A673 (cell line): ENCODE results near the gene TEAD3. TPM values are rescaled to one million over a fixed set of nuclear protein-coding genes. Genes with fewer than 3 reads are reported as not detected.

Experiments
- BruUV-seq: library from RNA; stranded (reverse); fragments of 400-500 nt; replicated peaks from 2 replicates; lab custom pipeline; 2021; lab: Mats Ljungman, UMichigan
- CTCF ChIA-PET: fragments of 300-600 bp; sonication (Branson Sonifier 250); formaldehyde crosslinking; loops from one replicate; lab custom pipeline; 2022; ENCODE audit warnings: antibody characterized with exemption; lab: Charles Lee
- POLR2A ChIA-PET: fragments of 300-600 bp; sonication (Branson Sonifier 250); formaldehyde crosslinking; loops from one replicate; lab custom pipeline; 2022; ENCODE audit warnings: antibody characterized with exemption; ENCODE audit not compliant: low non-redundant PET; lab: Charles Lee
- DNase-seq: peaks from one replicate; pipeline ENCODE4 v3.0.0-alpha.2; 2015; ENCODE audit warnings: low spot score
- H3K27ac ChIP-seq: fragments of 200-600 bp; sonication (generic); 2 replicates; pipeline ENCODE4 v1.5.1; 2016; ENCODE audit warnings: mixed run types, low read depth, mild to moderate bottlenecking, mixed read lengths, antibody characterized with exemption, low read length; ENCODE audit not compliant: poor library complexity, severe bottlenecking
- H3K27me3 ChIP-seq: fragments of 200-600 bp; sonication (generic); replicated peaks from 2 replicates; pipeline ENCODE4 v1.6.1; 2017; ENCODE audit warnings: mixed run types, low read depth, mild to moderate bottlenecking, mixed read lengths, antibody characterized with exemption, low read length; ENCODE audit not compliant: insufficient read depth, poor library complexity
- H3K36me3 ChIP-seq: fragments of 200-600 bp; sonication (generic); 2 replicates; pipeline ENCODE4 v1.6.1; 2016; ENCODE audit warnings: mixed run types, mild to moderate bottlenecking, mixed read lengths, antibody characterized with exemption, low read length; ENCODE audit not compliant: insufficient read depth, poor library complexity, severe bottlenecking
- H3K4me1 ChIP-seq: fragments of 200-600 bp; sonication (generic); 2 replicates; pipeline ENCODE4 v1.6.1; 2017; ENCODE audit warnings: mixed run types, mild to moderate bottlenecking, mixed read lengths, antibody characterized with exemption, low read length; ENCODE audit not compliant: insufficient read depth, poor library complexity, severe bottlenecking
- H3K4me3 ChIP-seq: fragments of 200-600 bp; sonication (generic); 2 replicates; pipeline ENCODE4 v1.5.1; 2016; ENCODE audit warnings: low read depth, mixed run types, mild to moderate bottlenecking, mixed read lengths, low read length; ENCODE audit not compliant: poor library complexity, severe bottlenecking
- H3K9me3 ChIP-seq: fragments of 200-600 bp; sonication (generic); 2 replicates; pipeline ENCODE4 v1.6.1; 2016; ENCODE audit warnings: mixed run types, low read depth, mild to moderate bottlenecking, mixed read lengths, antibody characterized with exemption, low read length; ENCODE audit not compliant: poor library complexity, severe bottlenecking
- EZH2 ChIP-seq: fragments of 200-600 bp; sonication (generic); IDR thresholded peaks from 2 replicates; pipeline ENCODE4 v1.6.1; 2017; ENCODE audit warnings: borderline replicate concordance, low read depth, mild to moderate bottlenecking, mixed read lengths, antibody characterized with exemption, low read length; ENCODE audit not compliant: poor library complexity, severe bottlenecking
- intact Hi-C: fragments of 100-400 bp; cut with micrococcal nuclease; formaldehyde crosslinking; loops from one replicate; pipeline ENCODE4 v1.10.0; 2022; ENCODE audit not compliant: unreplicated experiment
- total RNA-seq: library from RNA; stranded (reverse); gene quantifications from 2 replicates; pipeline ENCODE4 v1.2.3, GENCODE V29; 2021
- TF ChIP-seq, protein P1 (sequence below): fragments of 300-800, 200-600 bp; sonication (generic); conservative IDR thresholded peaks from 2 replicates; pipeline ENCODE4 v1.5.1; 2017; ENCODE audit warnings: low read depth, mild to moderate bottlenecking, antibody characterized with exemption, low read length, moderate library complexity, mixed read lengths

Gene TEAD3
- total RNA-seq, 1 experiment from 2014 or later = 10.3 TPM

DNA sequence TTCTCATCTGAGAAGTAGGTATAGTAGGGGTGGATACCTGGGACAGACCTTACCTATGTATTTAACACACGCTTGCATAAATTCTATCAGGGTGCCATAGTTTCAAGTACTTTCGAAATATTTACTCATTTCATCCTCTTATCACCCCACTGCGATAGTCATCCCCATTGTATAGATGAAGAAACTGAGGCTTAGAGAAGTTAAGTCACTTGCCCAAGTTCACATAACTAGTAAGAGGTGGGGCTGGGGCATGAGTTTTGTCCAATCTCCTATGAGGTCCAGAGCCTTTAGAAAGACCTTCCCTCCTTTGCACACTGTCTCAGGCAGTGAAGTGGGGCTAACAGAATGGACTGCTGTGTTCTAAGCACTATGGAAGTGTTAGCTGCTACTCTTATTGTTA lies 9.7 kb upstream of the TEAD3 start:
- POLR2A ChIA-PET = no interaction called here

DNA sequence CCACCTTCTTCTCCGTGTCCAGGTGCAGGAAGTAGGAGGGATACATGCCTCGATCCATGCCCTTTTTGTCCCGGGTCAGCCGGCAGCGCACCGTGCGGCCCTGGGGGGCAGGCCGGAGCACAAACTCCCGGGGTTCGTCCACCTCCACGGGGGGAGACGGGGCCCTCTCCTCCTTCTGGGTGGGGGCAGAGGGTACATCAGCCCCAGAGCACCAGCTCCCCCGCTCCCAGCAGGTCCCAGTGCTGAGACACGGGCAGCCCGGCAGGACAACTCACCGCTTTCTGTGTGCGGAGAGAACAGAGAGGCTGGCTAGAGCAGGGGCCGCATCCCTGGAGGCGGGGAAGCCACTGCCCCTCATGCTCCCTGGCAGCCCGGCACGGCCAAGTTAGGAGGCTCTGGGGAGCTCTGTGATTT lies 9.1 kb upstream of the TEAD3 start:
- Histone ChIP-seq H3K27ac (no peak overlapping the region), H3K4me1 (no peaks in the 10 kb centered on the region), H3K4me3 (no peak overlapping the region), H3K36me3 (no peaks in the 10 kb centered on the region), H3K9me3 (no peaks in the 10 kb centered on the region), H3K27me3 (no peaks in the 10 kb centered on the region)
- no TSS peak for BruUV-seq
- ChIA-PET POLR2A (interaction anchor here (0.5 kb wide), 1 partner anchor 16 kb away, joined by 6 read pairs; no protein-coding TSS in a partner anchor), CTCF (interaction anchor here (1.2 kb wide), 1 partner anchor 17 kb away, joined by 6 read pairs; no protein-coding TSS in a partner anchor)
- no peak for DNase-seq
- intact Hi-C loops = no loop called here
- TF ChIP-seq, protein P1, sequence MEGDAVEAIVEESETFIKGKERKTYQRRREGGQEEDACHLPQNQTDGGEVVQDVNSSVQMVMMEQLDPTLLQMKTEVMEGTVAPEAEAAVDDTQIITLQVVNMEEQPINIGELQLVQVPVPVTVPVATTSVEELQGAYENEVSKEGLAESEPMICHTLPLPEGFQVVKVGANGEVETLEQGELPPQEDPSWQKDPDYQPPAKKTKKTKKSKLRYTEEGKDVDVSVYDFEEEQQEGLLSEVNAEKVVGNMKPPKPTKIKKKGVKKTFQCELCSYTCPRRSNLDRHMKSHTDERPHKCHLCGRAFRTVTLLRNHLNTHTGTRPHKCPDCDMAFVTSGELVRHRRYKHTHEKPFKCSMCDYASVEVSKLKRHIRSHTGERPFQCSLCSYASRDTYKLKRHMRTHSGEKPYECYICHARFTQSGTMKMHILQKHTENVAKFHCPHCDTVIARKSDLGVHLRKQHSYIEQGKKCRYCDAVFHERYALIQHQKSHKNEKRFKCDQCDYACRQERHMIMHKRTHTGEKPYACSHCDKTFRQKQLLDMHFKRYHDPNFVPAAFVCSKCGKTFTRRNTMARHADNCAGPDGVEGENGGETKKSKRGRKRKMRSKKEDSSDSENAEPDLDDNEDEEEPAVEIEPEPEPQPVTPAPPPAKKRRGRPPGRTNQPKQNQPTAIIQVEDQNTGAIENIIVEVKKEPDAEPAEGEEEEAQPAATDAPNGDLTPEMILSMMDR = no peak
- no peak for TF ChIP-seq EZH2

More for the DNA sequence above, 9.7 kb upstream of the TEAD3 start:
- no peak for TF ChIP-seq EZH2
- TF ChIP-seq, protein P1 = no peak
- Histone ChIP-seq H3K4me1 (no peaks in the 10 kb centered on the region), H3K4me3 (no peak overlapping the region), H3K36me3 (no peaks in the 10 kb centered on the region), H3K27ac (no peak overlapping the region), H3K27me3 (no peaks in the 10 kb centered on the region), H3K9me3 (no peaks in the 10 kb centered on the region)
- no TSS peak for BruUV-seq
- CTCF ChIA-PET = no interaction called here
- intact Hi-C loops = no loop called here
- no peak for DNase-seq

DNA sequence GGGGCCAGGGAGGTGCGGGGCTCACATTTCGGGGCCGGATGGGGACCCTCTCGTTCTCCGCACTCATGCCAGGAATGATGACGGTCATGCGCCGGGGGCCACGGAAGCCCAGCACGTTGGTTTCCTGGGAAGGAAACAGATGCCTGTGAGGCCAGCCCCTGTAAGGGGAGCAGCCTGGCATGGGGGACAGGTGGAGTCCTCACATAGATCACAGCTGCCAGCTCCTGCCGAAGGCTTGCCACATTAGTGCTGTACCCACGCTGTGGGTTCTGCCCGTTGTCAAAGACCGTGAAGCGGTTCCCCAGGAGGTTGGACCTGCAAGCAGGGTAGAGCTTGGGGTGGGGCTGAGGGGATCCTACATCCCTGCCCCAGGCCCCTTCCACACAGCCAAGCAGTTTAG lies 6.7 kb upstream of the TEAD3 start:
- Histone ChIP-seq H3K36me3 (no peaks in the 10 kb centered on the region), H3K4me1 (no peaks in the 10 kb centered on the region), H3K27me3 (no peaks in the 10 kb centered on the region), H3K9me3 (no peaks in the 10 kb centered on the region), H3K4me3 (no peak overlapping the region), H3K27ac (no peak overlapping the region)
- no TSS peak for BruUV-seq
- no peak for TF ChIP-seq EZH2
- TF ChIP-seq, protein P1 = no peak
- no peak for DNase-seq
- ChIA-PET CTCF (no interaction called here), POLR2A (no interaction called here)
- intact Hi-C loops = no loop called here
